NCI-H446 treated with DMSO at 0.1 percent for 48 hours (cell line): Measurements from ENCODE around the gene GPNMB.
A peak's percentile ranks its signal among the peaks of the same experiment; 100 is the strongest.

Experiments
- DNase-seq: peaks from one replicate; lab custom pipeline; 2025; lab: John Stamatoyannopoulos, UW

Gene GPNMB

GRCh38 chr7:23230641-23231101 lies 15.9 kb upstream of the GPNMB start:
- no peak for DNase-seq

DNA sequence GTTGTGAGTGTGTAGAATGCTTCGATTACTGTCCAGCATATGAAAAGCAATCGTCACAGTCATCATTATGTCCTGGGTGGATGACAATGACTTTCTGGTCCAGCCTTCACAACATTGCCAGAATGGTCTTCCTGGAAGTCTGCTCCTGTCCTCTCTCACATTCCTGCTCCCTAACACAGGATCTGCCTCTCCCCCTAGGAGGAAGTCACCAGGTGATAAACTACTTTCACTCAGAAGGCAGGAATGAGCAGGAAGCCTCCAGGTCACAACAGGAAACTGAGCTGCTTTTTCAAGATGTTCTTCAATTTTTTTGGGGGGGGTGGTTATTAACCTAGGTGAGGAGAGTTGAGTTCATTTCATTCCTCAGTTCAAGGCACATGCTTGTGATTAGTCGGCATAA lies 13.6 kb upstream of the GPNMB start:
- no peak for DNase-seq

GRCh38 chr7:23234569-23235296 lies 11.8 kb upstream of the GPNMB start:
- DNase-seq = no peak

DNA sequence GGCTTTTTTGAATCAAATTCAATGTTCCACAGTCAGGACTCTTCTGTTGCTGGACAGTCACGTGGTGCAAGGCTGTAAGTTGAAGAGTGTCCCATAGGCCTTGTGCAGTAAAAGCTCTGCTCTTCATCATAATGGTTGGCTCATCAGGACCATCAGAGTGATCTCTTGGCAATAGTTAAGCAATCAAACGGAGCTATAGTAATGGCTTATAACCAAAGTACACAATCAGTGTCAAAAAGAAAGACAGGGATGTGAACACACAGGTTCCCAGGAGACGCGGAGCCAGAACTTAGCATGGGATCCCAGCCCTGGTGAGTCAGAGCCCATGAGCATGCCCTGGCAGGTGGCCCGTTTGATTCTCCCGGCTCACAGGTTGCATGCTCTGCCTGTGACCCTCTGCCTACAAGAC lies 10.8 kb upstream of the GPNMB start:
- DNase-seq = peak; percentile 65

GRCh38 chr7:23237000-23237399 lies 9.6 kb upstream of the GPNMB start:
- DNase-seq = no peak

DNA sequence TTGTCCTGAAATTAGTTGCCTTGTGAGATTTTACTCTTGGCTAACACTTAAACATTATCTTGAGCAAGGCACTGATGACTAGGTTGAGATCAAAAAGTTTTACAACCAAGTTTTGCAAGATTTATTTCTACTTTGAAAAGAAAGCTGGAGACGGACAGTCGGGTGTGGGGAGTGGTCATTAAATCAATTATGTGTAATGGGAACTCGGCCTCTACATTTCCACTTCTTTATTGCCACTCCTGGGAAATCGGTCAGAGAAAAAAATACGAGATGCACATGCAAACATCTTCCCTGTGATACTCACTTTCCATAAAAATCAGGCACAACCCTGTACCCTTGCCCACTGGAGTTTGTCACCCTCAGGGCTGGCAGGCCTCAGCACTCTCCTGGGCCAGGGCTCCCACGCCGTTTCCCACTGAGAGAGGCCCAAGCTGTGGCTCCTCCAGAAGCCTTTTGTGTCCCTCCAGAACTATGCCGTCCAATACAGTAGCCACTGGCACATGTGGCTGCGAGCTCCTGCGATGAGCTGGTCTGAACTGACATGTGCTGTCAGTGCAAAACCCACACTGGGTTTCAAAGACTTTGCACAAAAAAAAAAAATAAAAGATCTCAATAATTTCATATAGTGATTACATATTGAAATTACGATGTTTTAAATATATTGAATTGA lies 7.5 kb upstream of the GPNMB start:
- DNase-seq = no peak

GRCh38 chr7:23239698-23240097 lies 6.9 kb upstream of the GPNMB start:
- no peak for DNase-seq

- DNase-seq = no peak
Observed at GRCh38 chr7:23242321-23242720, 4.3 kb upstream of the GPNMB start.

DNA sequence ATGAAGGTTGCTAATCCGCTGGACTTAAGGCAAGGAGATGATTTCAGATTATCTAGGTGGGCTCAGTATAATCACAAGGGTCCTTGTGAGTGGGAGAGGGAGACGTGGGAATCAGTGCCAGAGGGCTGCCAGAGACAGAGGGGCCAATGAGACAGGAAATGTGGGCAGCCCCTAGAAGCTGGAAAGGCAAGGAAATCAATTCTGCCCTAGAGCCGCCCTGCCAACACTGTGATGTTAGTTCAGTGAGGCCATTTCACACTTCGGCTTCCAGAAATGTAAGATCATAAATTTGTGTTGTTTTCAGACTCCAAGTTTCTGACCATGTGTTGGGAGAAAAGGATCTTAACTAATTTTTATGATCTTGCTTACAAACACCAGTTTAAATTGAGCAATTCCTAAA lies 3.6 kb upstream of the GPNMB start:
- DNase-seq = no peak

- DNase-seq = no peak
Observed at GRCh38 chr7:23247046-23247602, 549 bp downstream of the GPNMB start.

DNA sequence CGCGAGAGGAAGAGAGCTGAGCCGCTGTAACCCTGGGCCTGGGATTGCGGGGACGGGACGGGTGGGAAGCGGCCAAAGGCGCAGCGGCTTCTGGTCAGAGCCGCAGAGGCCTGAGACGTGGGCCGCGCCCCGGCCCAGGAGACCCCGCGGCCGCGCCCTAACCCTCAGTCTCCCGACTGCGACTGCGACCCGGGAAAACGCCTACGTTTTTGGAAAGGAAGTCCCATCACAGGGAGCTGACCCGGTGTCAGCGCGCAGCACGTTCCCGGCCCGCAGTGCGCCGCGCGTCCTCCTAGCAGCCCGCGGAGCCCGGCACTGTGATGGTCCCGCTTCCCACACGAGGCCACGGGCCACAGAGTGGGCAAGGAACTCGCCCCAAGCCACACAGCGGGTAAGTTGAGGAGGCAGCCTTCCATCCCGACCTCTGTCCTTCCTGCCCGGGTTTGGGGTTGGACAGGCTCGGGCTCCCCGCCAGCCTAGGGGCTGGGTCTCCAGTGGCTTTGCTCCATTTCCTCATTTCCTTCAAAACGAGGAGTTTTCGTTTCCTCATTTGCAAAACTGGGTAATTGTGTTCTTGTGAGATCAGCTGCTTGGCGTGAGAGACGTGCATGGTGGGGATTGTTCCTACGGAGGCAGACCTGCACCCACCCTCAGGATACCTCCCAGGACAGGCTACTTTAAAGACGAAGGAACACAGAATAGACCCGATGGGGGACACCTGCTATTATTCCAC lies 1.2 kb downstream of the GPNMB start:
- no peak for DNase-seq

DNA sequence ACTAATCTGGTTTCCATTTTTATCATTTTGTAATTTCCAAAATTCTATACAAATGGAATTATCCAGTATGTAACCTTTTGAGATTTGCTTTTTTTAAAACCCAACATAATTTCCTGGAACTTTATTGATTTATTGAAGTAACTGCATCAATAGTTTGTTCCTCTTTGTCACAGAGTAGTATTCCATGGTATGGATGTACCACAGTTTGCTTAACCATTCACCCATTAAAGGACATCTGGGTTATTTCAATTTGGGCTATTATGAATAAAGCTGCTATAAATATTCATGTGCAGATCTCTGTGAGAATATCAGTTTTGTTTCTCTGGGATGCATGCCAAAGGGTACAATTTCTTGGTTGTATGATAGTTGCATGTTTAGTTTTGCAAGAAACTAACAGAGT lies 2.9 kb downstream of the GPNMB start:
- DNase-seq = no peak

DNA sequence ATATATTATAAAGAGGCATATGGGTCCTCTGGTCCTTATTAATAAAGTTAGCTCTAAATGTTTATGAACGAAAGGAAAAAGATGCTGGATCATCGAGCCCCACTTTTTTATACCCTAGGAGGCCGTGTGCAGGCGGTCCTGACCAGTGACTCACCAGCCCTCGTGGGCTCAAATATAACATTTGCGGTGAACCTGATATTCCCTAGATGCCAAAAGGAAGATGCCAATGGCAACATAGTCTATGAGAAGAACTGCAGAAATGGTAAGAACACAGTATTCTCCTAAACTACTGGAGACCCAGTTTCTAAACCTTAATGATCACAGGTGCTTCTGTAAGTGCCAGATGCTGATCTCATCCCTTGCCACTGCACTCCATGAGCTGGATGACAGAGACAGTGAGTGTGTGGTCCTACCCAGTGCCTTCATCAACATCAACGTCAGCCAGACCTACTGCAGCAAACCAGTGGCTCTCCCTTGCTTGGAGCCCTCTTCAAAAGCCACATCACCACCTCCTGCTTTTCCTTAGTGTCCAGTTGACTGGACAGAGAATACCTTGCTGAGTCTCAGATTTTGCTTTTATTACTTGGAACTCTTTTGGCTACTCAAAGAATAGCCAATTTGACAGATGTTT lies 7.6 kb downstream of the GPNMB start:
- no peak for DNase-seq

DNA sequence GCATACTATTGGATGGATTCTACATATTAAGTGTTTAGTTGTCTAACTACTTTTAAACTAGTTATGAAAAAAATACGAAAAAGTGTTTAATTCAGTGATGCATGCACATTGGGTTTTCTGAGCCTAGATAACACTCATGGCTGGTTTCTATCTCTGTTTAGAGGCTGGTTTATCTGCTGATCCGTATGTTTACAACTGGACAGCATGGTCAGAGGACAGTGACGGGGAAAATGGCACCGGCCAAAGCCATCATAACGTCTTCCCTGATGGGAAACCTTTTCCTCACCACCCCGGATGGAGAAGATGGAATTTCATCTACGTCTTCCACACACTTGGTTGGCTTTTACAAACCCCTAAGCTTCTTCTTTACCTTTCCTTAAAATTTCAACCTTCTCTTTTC lies 10.2 kb downstream of the GPNMB start:
- no peak for DNase-seq

GRCh38 chr7:23260371-23260770 lies 13.8 kb downstream of the GPNMB start:
- DNase-seq = no peak

DNA sequence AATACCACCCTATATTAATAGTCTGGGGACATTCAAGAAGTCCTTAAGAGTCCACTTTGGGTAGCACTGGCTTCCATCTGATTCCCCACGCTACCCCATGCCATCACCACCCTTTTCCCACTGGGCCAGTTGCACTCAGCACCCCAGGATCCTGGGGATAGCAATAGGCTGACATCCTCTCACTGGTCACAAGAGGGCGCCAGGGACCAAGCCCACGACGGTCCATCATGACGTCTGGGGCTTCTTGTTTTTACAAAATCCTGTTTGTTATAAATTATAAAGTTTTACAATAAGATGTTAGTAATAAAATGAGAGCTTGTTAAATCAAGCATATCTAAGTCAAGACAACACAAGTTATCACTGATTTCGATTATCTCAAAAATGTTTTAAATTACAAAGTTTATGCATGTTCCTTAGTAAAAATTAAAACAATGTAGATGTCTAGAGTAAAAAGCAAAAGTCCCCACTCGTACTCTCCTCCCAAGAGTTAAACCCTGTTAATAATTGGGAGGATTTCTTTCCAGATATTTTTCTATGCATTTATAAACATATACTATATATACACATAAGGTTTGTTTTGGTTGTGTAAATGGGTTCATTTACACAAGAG lies 15.4 kb downstream of the GPNMB start:
- DNase-seq = no peak

GRCh38 chr7:23264916-23265458 lies 18.4 kb downstream of the GPNMB start:
- no peak for DNase-seq

DNA sequence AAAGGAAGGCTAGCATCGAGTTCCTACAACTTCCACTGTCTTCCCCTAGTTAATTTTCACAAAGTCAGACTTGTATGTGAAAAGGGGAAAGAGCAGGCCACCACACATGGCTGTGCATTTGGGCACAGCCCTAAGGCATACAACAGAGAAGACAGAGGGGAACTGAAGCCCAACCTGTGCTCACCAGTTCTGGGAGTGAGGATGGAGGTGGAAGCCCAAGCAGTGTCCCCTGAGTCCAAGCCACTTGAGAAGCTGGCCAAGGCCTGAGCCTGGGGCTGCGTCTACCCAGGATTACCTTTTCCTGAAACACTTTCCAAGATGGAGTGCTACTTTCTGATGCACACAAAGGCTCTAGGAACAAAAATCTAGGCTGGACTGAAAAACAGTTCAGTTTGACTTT lies 20.3 kb downstream of the GPNMB start:
- no peak for DNase-seq

DNA sequence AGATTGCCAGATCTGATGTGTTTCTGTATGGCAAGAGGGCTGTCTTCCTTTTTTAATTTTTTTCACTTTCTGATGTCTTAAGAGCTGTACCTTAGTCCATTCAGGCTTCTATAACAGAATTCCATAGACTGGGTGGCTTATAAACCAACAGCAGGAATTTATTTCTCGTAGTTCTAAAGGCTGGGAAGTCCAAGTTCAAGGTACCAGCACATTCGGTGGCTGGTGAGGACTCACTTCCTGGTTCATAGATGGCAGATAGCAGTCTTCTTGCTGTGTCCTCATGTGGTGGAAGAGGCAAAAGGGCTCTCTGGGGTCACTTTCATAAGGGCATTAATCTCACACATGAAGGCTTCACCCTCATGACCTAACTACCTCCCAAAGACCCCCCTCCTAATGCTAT lies 20.8 kb downstream of the GPNMB start:
- DNase-seq = no peak

DNA sequence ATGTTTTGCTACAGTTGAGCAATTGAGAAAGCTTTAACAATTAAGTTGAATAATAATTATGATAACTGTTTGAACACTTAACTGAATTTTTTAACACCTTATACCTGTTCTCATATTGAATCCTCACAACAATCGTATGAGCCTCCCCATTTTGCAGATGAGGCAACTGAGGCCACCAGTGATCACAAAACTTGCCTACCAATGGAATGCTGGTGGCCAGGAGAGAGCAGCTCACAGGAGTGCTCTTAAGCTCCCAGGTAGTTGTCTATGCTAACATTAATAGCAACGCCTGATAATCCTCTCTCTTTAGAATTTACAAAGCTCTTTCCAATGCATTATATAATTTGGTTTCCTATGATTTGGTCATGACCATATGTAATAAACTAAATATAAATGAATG lies 21.6 kb downstream of the GPNMB start:
- no peak for DNase-seq

DNA sequence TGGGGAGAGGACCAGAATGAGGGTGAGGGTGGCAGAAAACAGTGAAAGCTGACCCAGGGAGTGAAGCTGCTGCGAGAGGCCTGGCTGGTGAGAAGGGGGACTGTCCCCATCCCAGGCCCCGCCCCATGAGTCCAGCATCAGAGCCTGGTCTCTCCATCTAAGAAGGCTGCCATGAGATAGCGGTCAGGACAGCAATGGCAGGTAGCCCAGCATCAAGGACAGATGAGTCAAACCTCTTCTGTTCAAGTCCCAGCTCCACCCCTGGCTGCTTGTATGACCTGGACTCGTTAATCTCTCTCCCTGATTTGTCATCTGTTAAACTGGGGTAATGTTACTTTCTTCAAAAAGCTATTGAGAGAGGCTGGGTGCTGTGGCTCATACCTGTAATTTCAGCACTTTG lies 22.2 kb downstream of the GPNMB start:
- no peak for DNase-seq

DNA sequence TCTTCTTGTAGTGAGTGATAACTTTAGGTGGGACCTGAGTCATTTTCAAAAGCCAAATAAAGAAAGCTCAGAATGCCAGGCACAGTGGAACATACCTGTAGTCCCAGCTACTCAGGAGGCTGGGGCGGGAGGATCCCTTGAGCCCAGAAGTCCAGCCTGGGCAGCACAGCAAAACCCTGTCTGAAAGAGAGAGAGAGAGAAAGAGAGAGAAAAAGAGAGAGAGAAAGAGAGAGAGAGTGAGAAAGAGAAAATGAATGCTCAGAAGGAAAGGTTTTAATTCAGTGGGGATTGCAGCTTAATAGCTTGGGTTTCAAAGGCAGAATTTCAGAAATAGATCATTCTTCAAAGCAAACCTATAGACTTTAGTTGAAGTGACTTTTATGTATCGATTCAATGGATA lies 25.7 kb downstream of the GPNMB start:
- no peak for DNase-seq
